ENCODE measurements around the gene CEP104.

Gene CEP104

GRCh38 chr1:3886691-3887090 lies 29.7 kb upstream of the CEP104 start:
- no peak for TF ChIP-seq ISL1 (CRISPR knock-in tag; IDR thresholded peaks at IDR 0.05)
- TF ChIP-seq SNAI2 (CRISPR knock-in tag; IDR thresholded peaks at IDR 0.05): no peak
- no peak for TF ChIP-seq CSRNP3 (CRISPR knock-in tag; IDR thresholded peaks at IDR 0.05)
- no peak for TF ChIP-seq BACH2 (CRISPR knock-in tag; IDR thresholded peaks at IDR 0.05; ENCODE audit: borderline replicate concordance)
- TF ChIP-seq PPARA (CRISPR knock-in tag; IDR thresholded peaks at IDR 0.05; ENCODE audit: borderline replicate concordance): no peak
- no peak for TF ChIP-seq ZFP3 (CRISPR knock-in tag; IDR thresholded peaks at IDR 0.05)
- TF ChIP-seq TSHZ2 (CRISPR knock-in tag; IDR thresholded peaks at IDR 0.05): no peak
- no peak for TF ChIP-seq CREB5 (CRISPR knock-in tag; IDR thresholded peaks at IDR 0.05; ENCODE audit: low read depth)
- TF ChIP-seq OSR1 (CRISPR knock-in tag; IDR thresholded peaks at IDR 0.05): no peak

GRCh38 chr1:3886106-3886670 lies 29.2 kb upstream of the CEP104 start:
- ATAC-seq: no peak
- TF ChIP-seq ESRRG (CRISPR knock-in tag; IDR thresholded peaks at IDR 0.05): no peak
- TF ChIP-seq ISL1 (CRISPR knock-in tag; IDR thresholded peaks at IDR 0.05): no peak
- TF ChIP-seq ARNTL (CRISPR knock-in tag; IDR thresholded peaks at IDR 0.05; ENCODE audit: borderline replicate concordance, low read depth): no peak
- no peak for TF ChIP-seq ZNF8 (CRISPR knock-in tag; IDR thresholded peaks at IDR 0.05)
- TF ChIP-seq CSDC2 (CRISPR knock-in tag; IDR thresholded peaks at IDR 0.05): no peak

More at GRCh38 chr1:3886691-3887090, 29.7 kb upstream of the CEP104 start:
- no peak; the same call in 2 of the 3 replicates for ATAC-seq

- no peak for ATAC-seq
- TF ChIP-seq ZFP30 (CRISPR knock-in tag; IDR thresholded peaks at IDR 0.05) (no peak), OSR1 (CRISPR knock-in tag; IDR thresholded peaks at IDR 0.05) (no peak), SNAI2 (CRISPR knock-in tag; IDR thresholded peaks at IDR 0.05) (no peak), ESRRG (CRISPR knock-in tag; IDR thresholded peaks at IDR 0.05) (no peak), CREB5 (CRISPR knock-in tag; IDR thresholded peaks at IDR 0.05; ENCODE audit: low read depth) (no peak)
Measured at GRCh38 chr1:3885611-3886010, 28.6 kb upstream of the CEP104 start.

- no peak for ATAC-seq
- TF ChIP-seq ZFP3 (CRISPR knock-in tag; IDR thresholded peaks at IDR 0.05) (no peak), PATZ1 (CRISPR knock-in tag; IDR thresholded peaks at IDR 0.05; ENCODE audit: borderline replicate concordance) (no peak), OSR1 (CRISPR knock-in tag; IDR thresholded peaks at IDR 0.05) (no peak), PPARA (CRISPR knock-in tag; IDR thresholded peaks at IDR 0.05; ENCODE audit: borderline replicate concordance) (no peak), CSRNP3 (CRISPR knock-in tag; IDR thresholded peaks at IDR 0.05) (no peak), BACH2 (CRISPR knock-in tag; IDR thresholded peaks at IDR 0.05; ENCODE audit: borderline replicate concordance) (no peak), ZC3H10 (CRISPR knock-in tag; IDR thresholded peaks at IDR 0.05) (no peak), TSHZ2 (CRISPR knock-in tag; IDR thresholded peaks at IDR 0.05) (no peak), ESRRG (CRISPR knock-in tag; IDR thresholded peaks at IDR 0.05) (no peak), ZNF70 (CRISPR knock-in tag; IDR thresholded peaks at IDR 0.05) (no peak), SNAI2 (CRISPR knock-in tag; IDR thresholded peaks at IDR 0.05) (no peak), ZNF8 (CRISPR knock-in tag; IDR thresholded peaks at IDR 0.05) (no peak)
Measured at GRCh38 chr1:3884966-3885365, 28.0 kb upstream of the CEP104 start.
